ENCODE results near the gene ZRANB2.

The ZRANB2 gene

DNA sequence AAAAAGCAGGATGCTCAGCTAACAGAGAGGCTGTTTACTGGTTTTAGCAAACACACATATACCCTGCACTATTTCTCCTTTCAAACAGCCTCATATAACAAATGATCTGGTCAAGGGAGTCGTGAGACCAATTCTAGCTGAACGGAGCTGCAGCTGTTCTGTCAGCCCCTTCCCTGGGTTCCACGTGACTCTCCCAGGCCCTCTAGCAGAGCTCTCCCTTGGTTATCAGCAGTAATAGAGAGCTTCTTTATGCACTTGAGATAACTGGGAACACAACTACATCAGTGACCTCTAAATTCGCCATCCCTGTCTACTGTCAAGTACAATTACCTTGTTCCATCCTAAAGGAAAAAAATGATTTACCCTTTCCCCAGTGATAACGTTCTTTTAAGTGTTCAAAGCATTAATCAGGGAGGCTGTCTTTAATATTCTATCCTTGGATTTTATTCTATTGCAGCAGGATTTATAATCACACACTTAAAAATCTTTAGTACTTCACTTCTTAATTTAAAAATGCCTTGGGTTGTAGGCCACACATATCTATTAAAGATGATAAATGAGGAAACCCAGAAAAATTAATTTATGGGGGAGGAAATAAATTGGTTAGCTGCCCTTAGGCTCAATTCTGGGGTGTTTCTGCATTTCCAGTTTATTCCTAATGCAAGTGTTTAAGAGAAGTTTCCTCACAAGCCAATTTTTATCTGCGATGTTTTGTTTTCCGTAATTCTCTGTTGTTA is 61.4 kb downstream of the ZRANB2 start:
- no peak for DNase-seq (ENCODE audit: low read depth)
- H3K4me3 ChIP-seq (ENCODE audit: control insufficient read depth, low read depth, low read length): no peak overlapping the region
- TF ChIP-seq, protein P1, sequence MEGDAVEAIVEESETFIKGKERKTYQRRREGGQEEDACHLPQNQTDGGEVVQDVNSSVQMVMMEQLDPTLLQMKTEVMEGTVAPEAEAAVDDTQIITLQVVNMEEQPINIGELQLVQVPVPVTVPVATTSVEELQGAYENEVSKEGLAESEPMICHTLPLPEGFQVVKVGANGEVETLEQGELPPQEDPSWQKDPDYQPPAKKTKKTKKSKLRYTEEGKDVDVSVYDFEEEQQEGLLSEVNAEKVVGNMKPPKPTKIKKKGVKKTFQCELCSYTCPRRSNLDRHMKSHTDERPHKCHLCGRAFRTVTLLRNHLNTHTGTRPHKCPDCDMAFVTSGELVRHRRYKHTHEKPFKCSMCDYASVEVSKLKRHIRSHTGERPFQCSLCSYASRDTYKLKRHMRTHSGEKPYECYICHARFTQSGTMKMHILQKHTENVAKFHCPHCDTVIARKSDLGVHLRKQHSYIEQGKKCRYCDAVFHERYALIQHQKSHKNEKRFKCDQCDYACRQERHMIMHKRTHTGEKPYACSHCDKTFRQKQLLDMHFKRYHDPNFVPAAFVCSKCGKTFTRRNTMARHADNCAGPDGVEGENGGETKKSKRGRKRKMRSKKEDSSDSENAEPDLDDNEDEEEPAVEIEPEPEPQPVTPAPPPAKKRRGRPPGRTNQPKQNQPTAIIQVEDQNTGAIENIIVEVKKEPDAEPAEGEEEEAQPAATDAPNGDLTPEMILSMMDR (conservative IDR thresholded peaks at IDR 0.05; ENCODE audit: control insufficient read depth, insufficient read depth, low read depth, low read length): no peak

DNA sequence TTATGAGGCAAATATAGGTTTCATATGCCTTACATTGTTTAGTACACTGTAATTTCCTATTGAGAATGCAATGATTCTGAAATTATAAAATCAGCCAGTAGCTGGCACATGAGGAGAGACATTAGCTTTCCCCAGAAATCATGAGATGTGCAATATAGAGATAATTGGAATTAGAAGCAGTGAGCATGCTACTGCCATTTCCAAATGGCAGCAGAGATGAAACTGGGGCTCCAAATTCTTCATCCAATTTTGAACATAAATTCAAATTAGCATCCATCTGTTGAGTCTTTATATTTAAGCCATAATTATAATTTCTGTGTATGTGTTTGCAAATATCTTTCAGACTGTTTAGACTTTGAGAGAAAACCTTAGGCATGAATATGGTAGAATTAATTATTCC is 62.0 kb downstream of the ZRANB2 start:
- no peak for DNase-seq (ENCODE audit: low read depth)
- no peak overlapping the region for H3K4me3 ChIP-seq (ENCODE audit: control insufficient read depth, low read depth, low read length)
- TF ChIP-seq, protein P1 (conservative IDR thresholded peaks at IDR 0.05; ENCODE audit: control insufficient read depth, insufficient read depth, low read depth, low read length): no peak

DNA sequence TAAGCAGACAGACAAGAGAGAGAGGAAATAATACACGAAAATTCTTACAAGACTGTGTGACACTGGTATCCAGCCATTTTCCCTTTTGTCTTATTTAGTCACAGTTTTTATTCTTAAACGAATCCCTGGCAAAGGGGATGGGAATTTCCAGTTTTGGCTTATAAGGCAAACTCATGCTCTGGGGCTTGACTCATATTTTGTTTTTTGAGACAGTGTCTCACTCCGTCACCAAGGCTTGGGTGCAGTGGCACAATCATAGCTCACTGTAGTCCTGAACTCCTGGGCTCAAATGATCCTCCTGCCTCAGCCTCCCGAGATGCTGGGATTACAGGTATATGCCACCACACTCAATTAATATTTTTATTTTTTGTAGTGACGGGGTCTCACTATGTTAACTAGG is 65.1 kb downstream of the ZRANB2 start:
- H3K4me3 ChIP-seq (ENCODE audit: control insufficient read depth, low read depth, low read length): no peak overlapping the region
- TF ChIP-seq, protein P1 (conservative IDR thresholded peaks at IDR 0.05; ENCODE audit: control insufficient read depth, insufficient read depth, low read depth, low read length): no peak
- DNase-seq (ENCODE audit: low read depth): peak; percentile 21

DNA sequence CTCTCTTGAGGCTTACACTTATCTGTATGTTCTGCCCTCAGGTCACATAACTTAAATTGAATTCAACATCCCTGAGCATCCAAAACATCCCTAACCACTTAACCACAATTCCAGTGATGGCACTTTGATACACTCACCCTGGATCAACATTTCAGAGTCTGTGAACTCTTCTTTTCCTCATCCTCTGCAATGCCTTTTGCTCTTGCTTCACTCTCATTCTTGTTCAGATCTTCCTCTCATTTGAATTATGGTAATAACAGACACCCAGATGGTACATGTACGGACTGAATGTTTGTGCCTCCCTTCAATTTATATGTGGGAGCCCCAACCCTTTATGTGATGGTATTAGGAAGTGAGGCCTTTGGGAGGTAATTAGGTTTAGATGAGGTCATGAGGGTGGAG is 66.7 kb downstream of the ZRANB2 start:
- TF ChIP-seq, protein P1 (conservative IDR thresholded peaks at IDR 0.05; ENCODE audit: control insufficient read depth, insufficient read depth, low read depth, low read length): no peak
- DNase-seq (ENCODE audit: low read depth): no peak
- H3K4me3 ChIP-seq (ENCODE audit: control insufficient read depth, low read depth, low read length): no peak overlapping the region
